ENCODE results near the gene CAPN1. TPM values are rescaled to one million over a fixed set of nuclear protein-coding genes. Genes with fewer than 3 reads are reported as not detected.
A peak's percentile ranks its signal among the peaks of the same experiment; 100 is the strongest.

Gene CAPN1
- total RNA-seq, 1 donor from 2014 or later: 24.3 TPM

- TF ChIP-seq EZH2 (IDR thresholded peaks at IDR 0.05) (no peak), CTCF (IDR thresholded peaks at IDR 0.05) (peak; percentile 60)
- H3K27ac Mint-ChIP-seq: no peak overlapping the region
- H3K4me1 Mint-ChIP-seq: peaks cover 16% of the 10 kb centered on the region
- Histone ChIP-seq H3K9me3 (ENCODE audit: low read depth) (no peaks in the 10 kb centered on the region), H3K27ac (no peak overlapping the region), H3K36me3 (no peaks in the 10 kb centered on the region), H3F3A (ENCODE audit: low read depth) (peaks cover 10% of the 10 kb centered on the region), H2AFZ (replicated peaks) (peak overlapping the region; percentile 96), H3K4me3 (peak overlapping the region; percentile 46), H3K79me2 (ENCODE audit: low read depth) (no peaks in the 10 kb centered on the region), H3K27me3 (peaks cover 11% of the 10 kb centered on the region), H4K20me1 (ENCODE audit: low read depth) (no peaks in the 10 kb centered on the region), H3K4me2 (peak overlapping the region; percentile 83), H3K9ac (no peak overlapping the region), H3K4me1 (peaks cover 7% of the 10 kb centered on the region)
- no peaks in the 10 kb centered on the region for H3K9me3 Mint-ChIP-seq
- H3K4me3 Mint-ChIP-seq: peak overlapping the region; percentile 78
- no peaks in the 10 kb centered on the region for H3K36me3 Mint-ChIP-seq
- peaks cover 11% of the 10 kb centered on the region for H3K27me3 Mint-ChIP-seq (ENCODE audit: insufficient read depth, low read depth)
- DNase-seq (ENCODE audit: low spot score): peak; percentile 81
Observed at GRCh38 chr11:65225279-65226102, 43.8 kb downstream of the CAPN1 start.

- no peak for TF ChIP-seq EZH2 (IDR thresholded peaks at IDR 0.05)
- TF ChIP-seq EZH2phosphoT487 (IDR thresholded peaks at IDR 0.05): no peak
- TF ChIP-seq CTCF (IDR thresholded peaks at IDR 0.05): no peak
- peak overlapping the region; percentile 83 for H3K4me2 ChIP-seq
- H3K27ac ChIP-seq: no peak overlapping the region
- Mint-ChIP-seq H3K9me3 (no peaks in the 10 kb centered on the region), H3K27ac (no peak overlapping the region), H3K36me3 (no peaks in the 10 kb centered on the region), H3K27me3 (ENCODE audit: insufficient read depth, low read depth) (peaks cover 11% of the 10 kb centered on the region), H3K4me1 (peaks cover 16% of the 10 kb centered on the region), H3K4me3 (peak overlapping the region; percentile 78)
- H3K9me3 ChIP-seq (ENCODE audit: low read depth): no peaks in the 10 kb centered on the region
- H3K79me2 ChIP-seq (ENCODE audit: low read depth): no peaks in the 10 kb centered on the region
- peaks cover 10% of the 10 kb centered on the region for H3F3A ChIP-seq (ENCODE audit: low read depth)
- H3K4me3 ChIP-seq: peak overlapping the region; percentile 46
- H4K20me1 ChIP-seq (ENCODE audit: low read depth): no peaks in the 10 kb centered on the region
- peaks cover 7% of the 10 kb centered on the region for H3K4me1 ChIP-seq
- H3K9ac ChIP-seq: no peak overlapping the region
- H3K36me3 ChIP-seq: no peaks in the 10 kb centered on the region
- peaks cover 11% of the 10 kb centered on the region for H3K27me3 ChIP-seq
- peak overlapping the region; percentile 96 for H2AFZ ChIP-seq (replicated peaks)
- no peak for DNase-seq (ENCODE audit: low spot score)
Observed at GRCh38 chr11:65226103-65226442, 44.3 kb downstream of the CAPN1 start.

GRCh38 chr11:65227879-65228278, 46.2 kb downstream of the CAPN1 start:
- Histone ChIP-seq H3K4me2 (no peak overlapping the region), H2AFZ (replicated peaks) (no peak overlapping the region), H3K36me3 (no peaks in the 10 kb centered on the region), H3K4me3 (no peak overlapping the region), H3F3A (ENCODE audit: low read depth) (peaks cover 10% of the 10 kb centered on the region), H3K4me1 (peaks cover 7% of the 10 kb centered on the region), H3K27me3 (peaks cover 11% of the 10 kb centered on the region), H3K9me3 (ENCODE audit: low read depth) (no peaks in the 10 kb centered on the region), H4K20me1 (ENCODE audit: low read depth) (no peaks in the 10 kb centered on the region), H3K9ac (no peak overlapping the region), H3K79me2 (ENCODE audit: low read depth) (no peaks in the 10 kb centered on the region), H3K27ac (no peak overlapping the region)
- Mint-ChIP-seq H3K9me3 (no peaks in the 10 kb centered on the region), H3K27ac (no peak overlapping the region), H3K4me1 (peaks cover 16% of the 10 kb centered on the region), H3K36me3 (no peaks in the 10 kb centered on the region), H3K27me3 (ENCODE audit: insufficient read depth, low read depth) (peaks cover 11% of the 10 kb centered on the region), H3K4me3 (no peak overlapping the region)
- TF ChIP-seq CTCF (IDR thresholded peaks at IDR 0.05) (no peak), EZH2phosphoT487 (IDR thresholded peaks at IDR 0.05) (no peak), EZH2 (IDR thresholded peaks at IDR 0.05) (no peak)
- no peak for DNase-seq (ENCODE audit: low spot score)
